Measurements from ENCODE around the gene FAM120A. TPM values are rescaled to one million over a fixed set of nuclear protein-coding genes. Genes with fewer than 3 reads are reported as not detected.

Gene FAM120A
- total RNA-seq, 1 experiment from 2014 or later = 43.2 TPM

GRCh38 chr9:93603906-93604326 lies 152.4 kb downstream of the FAM120A start:
- no peak for DNase-seq
- Histone ChIP-seq H3K4me1 (no peaks in the 10 kb centered on the region), H3K36me3 (ENCODE audit: control insufficient read depth, insufficient read depth, low read length) (no peaks in the 10 kb centered on the region), H3K9me3 (no peaks in the 10 kb centered on the region), H3K4me3 (ENCODE audit: low read depth, low read length) (no peak overlapping the region), H3K27me3 (replicated peaks; ENCODE audit: control insufficient read depth, insufficient read depth, low read length) (no peaks in the 10 kb centered on the region)
- POLR2A ChIA-PET = no interaction called here
- CTCF ChIA-PET = no interaction called here
- H3K27me3 Mint-ChIP-seq (ENCODE audit: insufficient read depth, unreplicated experiment) = no peaks in the 10 kb centered on the region
- H3K4me1 Mint-ChIP-seq (ENCODE audit: low read depth, unreplicated experiment) = peaks cover 7% of the 10 kb centered on the region
- BruUV-seq (replicated peaks) = no TSS peak
- H3K4me3 Mint-ChIP-seq (ENCODE audit: unreplicated experiment) = no peak overlapping the region
- intact Hi-C loops (cut with micrococcal nuclease; ENCODE audit: unreplicated experiment) = no loop called here
- no peak for TF ChIP-seq CTCF (IDR thresholded peaks at IDR 0.05; ENCODE audit: insufficient read depth in 1 of 2, low read depth in 1 of 2, low read length in 1 of 2, severe bottlenecking in 1 of 2, unreplicated experiment in 1 of 2)
- peaks cover 6% of the 10 kb centered on the region for H3K36me3 Mint-ChIP-seq (ENCODE audit: insufficient read depth, unreplicated experiment)
- H3K9me3 Mint-ChIP-seq (ENCODE audit: unreplicated experiment) = peaks cover 10% of the 10 kb centered on the region
- no peak overlapping the region for H3K27ac Mint-ChIP-seq (ENCODE audit: unreplicated experiment)

- DNase-seq = no peak
- Mint-ChIP-seq H3K9me3 (ENCODE audit: unreplicated experiment) (peaks cover 20% of the 10 kb centered on the region), H3K4me1 (ENCODE audit: low read depth, unreplicated experiment) (no peaks in the 10 kb centered on the region), H3K4me3 (ENCODE audit: unreplicated experiment) (no peak overlapping the region), H3K27ac (ENCODE audit: unreplicated experiment) (no peak overlapping the region), H3K36me3 (ENCODE audit: insufficient read depth, unreplicated experiment) (peaks cover 6% of the 10 kb centered on the region), H3K27me3 (ENCODE audit: insufficient read depth, unreplicated experiment) (no peaks in the 10 kb centered on the region)
- Histone ChIP-seq H3K36me3 (ENCODE audit: control insufficient read depth, insufficient read depth, low read length) (no peaks in the 10 kb centered on the region), H3K4me3 (ENCODE audit: low read depth, low read length) (no peak overlapping the region), H3K4me1 (no peaks in the 10 kb centered on the region), H3K9me3 (no peaks in the 10 kb centered on the region), H3K27me3 (replicated peaks; ENCODE audit: control insufficient read depth, insufficient read depth, low read length) (no peaks in the 10 kb centered on the region)
- no TSS peak for BruUV-seq (replicated peaks)
- TF ChIP-seq CTCF (IDR thresholded peaks at IDR 0.05; ENCODE audit: insufficient read depth in 1 of 2, low read depth in 1 of 2, low read length in 1 of 2, severe bottlenecking in 1 of 2, unreplicated experiment in 1 of 2) = no peak
- ChIA-PET POLR2A (no interaction called here), CTCF (no interaction called here)
- intact Hi-C loops (cut with micrococcal nuclease; ENCODE audit: unreplicated experiment) = no loop called here
These were observed 154.7 kb downstream of the FAM120A start for GRCh38 chr9:93606187-93606586.

GRCh38 chr9:93610206-93610605 lies 158.7 kb downstream of the FAM120A start:
- no peak overlapping the region for H3K27ac Mint-ChIP-seq (ENCODE audit: unreplicated experiment)
- intact Hi-C loops (cut with micrococcal nuclease; ENCODE audit: unreplicated experiment) = no loop called here

More at GRCh38 chr9:93610206-93610605, 158.7 kb downstream of the FAM120A start:
- ChIA-PET POLR2A (no interaction called here), CTCF (no interaction called here)
- TF ChIP-seq CTCF (IDR thresholded peaks at IDR 0.05; ENCODE audit: insufficient read depth in 1 of 2, low read depth in 1 of 2, low read length in 1 of 2, severe bottlenecking in 1 of 2, unreplicated experiment in 1 of 2) = no peak
- no peak overlapping the region for H3K4me3 Mint-ChIP-seq (ENCODE audit: unreplicated experiment)
- Histone ChIP-seq H3K9me3 (no peaks in the 10 kb centered on the region), H3K4me1 (no peaks in the 10 kb centered on the region), H3K4me3 (ENCODE audit: low read depth, low read length) (no peak overlapping the region), H3K36me3 (ENCODE audit: control insufficient read depth, insufficient read depth, low read length) (no peaks in the 10 kb centered on the region), H3K27me3 (replicated peaks; ENCODE audit: control insufficient read depth, insufficient read depth, low read length) (no peaks in the 10 kb centered on the region)
- H3K4me1 Mint-ChIP-seq (ENCODE audit: low read depth, unreplicated experiment) = no peaks in the 10 kb centered on the region
- peaks cover 6% of the 10 kb centered on the region for H3K36me3 Mint-ChIP-seq (ENCODE audit: insufficient read depth, unreplicated experiment)
- no peaks in the 10 kb centered on the region for H3K27me3 Mint-ChIP-seq (ENCODE audit: insufficient read depth, unreplicated experiment)
- BruUV-seq (replicated peaks) = no TSS peak
- DNase-seq = no peak
- H3K9me3 Mint-ChIP-seq (ENCODE audit: unreplicated experiment) = peaks cover 20% of the 10 kb centered on the region
